K562 (cell line): ENCODE measurements around the gene DCTN2. TPM values are rescaled to one million over a fixed set of nuclear protein-coding genes. Genes with fewer than 3 reads are reported as not detected.

ENCODE experiments used
- AFF1 ChIP-seq, 2 experiments: fragments of 450-650 bp; IDR thresholded peaks; 2 replicates each; pipeline ENCODE4 v1.6.1; 2018; ENCODE audit warnings: mild to moderate bottlenecking in 2 of 2, low read depth in 1 of 2; ENCODE audit not compliant: partially characterized antibody in 2 of 2
- DDX20 ChIP-seq: fragments of 450-650 bp; IDR thresholded peaks from 2 replicates; pipeline ENCODE4 v1.6.1; 2016; ENCODE audit warnings: missing genetic modification characterization, low read depth, mild to moderate bottlenecking, missing compliant biosample characterization, moderate library complexity
- HDAC6 ChIP-seq: IDR thresholded peaks from 2 replicates; pipeline ENCODE4 v1.6.1; 2012; ENCODE audit warnings: low read depth, mild to moderate bottlenecking, control low read depth, inconsistent platforms, low read length, moderate library complexity
- HDGF ChIP-seq: fragments of 450-650 bp; IDR thresholded peaks from 2 replicates; pipeline ENCODE4 v1.6.1; 2016
- HNRNPH1 ChIP-seq: fragments of 200-400 bp; formaldehyde crosslinking; optimal IDR thresholded peaks from 2 replicates; pipeline ENCODE3; 2017; ENCODE audit warnings: low read depth, mild to moderate bottlenecking, low read length, moderate library complexity
- MTA3 ChIP-seq: fragments of 450-650 bp; formaldehyde crosslinking; IDR thresholded peaks from 2 replicates; pipeline ENCODE4 v1.6.1; 2017; ENCODE audit warnings: mild to moderate bottlenecking, borderline replicate concordance
- MYC ChIP-seq, 2 experiments: fragments of 250-450 bp in 1 of 2; sonication (Bioruptor Pico) in 1 of 2; IDR thresholded peaks; 2 replicates each; pipeline versions ENCODE4 v1.5.1 to v1.6.1; 2012 to 2021; ENCODE audit warnings: low read depth in 2 of 2, borderline replicate concordance in 1 of 2, improper control_type of control experiment in 1 of 2, low read length in 1 of 2, mild to moderate bottlenecking in 1 of 2, moderate library complexity in 1 of 2
- RBM22 ChIP-seq: fragments of 200-400 bp; formaldehyde crosslinking; IDR thresholded peaks from 2 replicates; pipeline ENCODE4 v1.6.1; 2018; ENCODE audit warnings: low read length, low read depth; ENCODE audit not compliant: poor library complexity, severe bottlenecking
- SMAD3 ChIP-seq: fragments of 450-650 bp; formaldehyde crosslinking; conservative IDR thresholded peaks from 2 replicates; pipeline ENCODE4 v1.4.0; 2020; ENCODE audit warnings: mild to moderate bottlenecking
- SNAPC5 ChIP-seq: fragments of 250-450 bp; sonication (Bioruptor Pico); IDR thresholded peaks from 2 replicates; pipeline ENCODE4 v1.8.0; 2021; ENCODE audit warnings: moderate library complexity, mild to moderate bottlenecking, inconsistent platforms
- SP1 ChIP-seq: sonication (generic); formaldehyde crosslinking; IDR thresholded peaks from 2 replicates; pipeline ENCODE4 v1.8.1; 2022; ENCODE audit warnings: mild to moderate bottlenecking, missing genetic modification reagents
- TOE1 ChIP-seq, 2 experiments: fragments of 450-650 bp in 1 of 2; sonication (generic) in 1 of 2; formaldehyde crosslinking in 1 of 2; IDR thresholded peaks; 2 replicates each; pipeline versions ENCODE4 v1.7.1 to v1.8.0; 2016 to 2022; ENCODE audit warnings: borderline replicate concordance in 2 of 2, mild to moderate bottlenecking in 2 of 2, antibody characterized with exemption in 1 of 2, inconsistent platforms in 1 of 2, low read depth in 1 of 2, missing genetic modification reagents in 1 of 2, moderate library complexity in 1 of 2
- ZNF124 ChIP-seq: sonication (generic); formaldehyde crosslinking; IDR thresholded peaks from 2 replicates; pipeline ENCODE4 v1.8.1; 2022; ENCODE audit warnings: missing genetic modification reagents
- ZNF395 ChIP-seq: fragments of 200-800 bp; sonication (Bioruptor generic); IDR thresholded peaks from 2 replicates; pipeline ENCODE4 v1.6.1; 2017; ENCODE audit warnings: missing genetic modification characterization, missing compliant biosample characterization
- ZNF57 ChIP-seq: fragments of 450-650 bp; formaldehyde crosslinking; IDR thresholded peaks from 2 replicates; pipeline ENCODE4 v1.4.0; 2020; ENCODE audit warnings: mild to moderate bottlenecking, moderate library complexity
- ZNF75A ChIP-seq: fragments of 450-650 bp; formaldehyde crosslinking; IDR thresholded peaks from 2 replicates; pipeline ENCODE4 v1.4.0; 2020; ENCODE audit warnings: mild to moderate bottlenecking
- polyA plus RNA-seq, 8 experiments: library from polyadenylated mRNA; depleted of rRNA in 4 of 8; stranded (reverse) in 5 of 8; unstranded in 3 of 8; fragments of >200 nt; fragmentation: Nextera tagmentation in 2 of 8; fragmentation: Illumina TruSeq in 1 of 8; extraction: Ambion mirVana in 2 of 8; extraction: Trizol in 1 of 8; gene quantifications; 2 replicates each; pipeline versions ENCODE4 v1.2.1 to v1.2.3, GENCODE V29; 2011 to 2014; ENCODE audit warnings: inconsistent platforms in 1 of 8, missing spikeins in 1 of 8
- total RNA-seq, 7 experiments: library from RNA; depleted of rRNA in 6 of 7; stranded (reverse); fragments of >200 nt in 6 of 7; fragmentation: Illumina TruSeq in 2 of 7; extraction: Trizol in 2 of 7; gene quantifications; 2 replicates each; pipeline versions ENCODE4 v1.2.1 to v1.2.3, GENCODE V29; 2011 to 2021; ENCODE audit warnings: low replicate concordance in 1 of 7

The DCTN2 gene
- total and polyA plus RNA-seq, 9 of the 15 experiments (the other 6 are each of a cell fraction or from before 2014, with no cell fraction given) = 43.6 to 270 (median 125) TPM

GRCh38 chr12:57514720-57515407 lies 32.1 kb downstream of the DCTN2 start (continued):
- no peak for TF ChIP-seq HNRNPH1
- no peak for TF ChIP-seq MYC (IDR thresholded peaks at IDR 0.05; ENCODE audit: low read depth, low read length)
- TF ChIP-seq MYC (CRISPR knock-in tag; IDR thresholded peaks at IDR 0.05; ENCODE audit: borderline replicate concordance, low read depth) = peak; percentile 43; the same call in 1 of the 2 replicates
- no peak for TF ChIP-seq AFF1 (IDR thresholded peaks at IDR 0.05; ENCODE audit: low read depth in 1 of 2, partially characterized antibody in 2 of 2)
- TF ChIP-seq ZNF75A (CRISPR knock-in tag) = no peak
- peak; percentile 41; the same call in 1 of the 2 replicates for TF ChIP-seq MTA3
- TF ChIP-seq SP1 = peak; percentile 38; the same call in 1 of the 2 replicates
- TF ChIP-seq ZNF395 = no peak
- no peak for TF ChIP-seq HDGF
- TF ChIP-seq SMAD3 (CRISPR knock-in tag) = 0 out of 2 replicates have a peak, but pooled peaks have one; percentile 32
- TF ChIP-seq DDX20 (tag) = no peak
- TF ChIP-seq HDAC6 = no peak
- no peak for TF ChIP-seq RBM22
- no peak for TF ChIP-seq TOE1 (IDR thresholded peaks at IDR 0.05; ENCODE audit: borderline replicate concordance)
- 0 out of 2 replicates have a peak, but pooled peaks have one; percentile 25 for TF ChIP-seq TOE1 (CRISPR knock-in tag; IDR thresholded peaks at IDR 0.05; ENCODE audit: borderline replicate concordance, low read depth)
- no peak for TF ChIP-seq SNAPC5
- no peak for TF ChIP-seq ZNF124 (CRISPR knock-in tag)
- TF ChIP-seq ZNF57 (CRISPR knock-in tag) = no peak
